Measurements from ENCODE around the gene NEK1.
"Not testable (repeated sequence)": the region's sequence is repeated elsewhere in the genome, so short reads cannot be mapped to it uniquely, and the experiment has no call there.

NEK1 gene

GRCh38 chr4:169603312-169603711 is 9.1 kb downstream of the NEK1 start:
- in situ Hi-C loops (cut with MboI; ENCODE audit: low sequenced_read_pairs) = loop anchor here (25.0 kb wide), 1 partner anchor 434 kb away; the partner anchor contains the start of gene MFAP3L

GRCh38 chr4:169601016-169601771 is 11.2 kb downstream of the NEK1 start:
- in situ Hi-C loops (cut with MboI; ENCODE audit: low sequenced_read_pairs) = loop anchor here (25.0 kb wide), 1 partner anchor 436 kb away; the partner anchor contains the start of gene MFAP3L

GRCh38 chr4:169594560-169595195 is 17.7 kb downstream of the NEK1 start:
- in situ Hi-C loops (cut with MboI; ENCODE audit: low sequenced_read_pairs) = no loop called here

- in situ Hi-C loops (cut with MboI; ENCODE audit: low sequenced_read_pairs) = no loop called here
Observed at GRCh38 chr4:169593050-169593560, 19.3 kb downstream of the NEK1 start.

- in situ Hi-C loops (cut with MboI; ENCODE audit: low sequenced_read_pairs) = no loop called here
Observed at GRCh38 chr4:169583563-169583962, 28.8 kb downstream of the NEK1 start.

- in situ Hi-C loops (cut with MboI; ENCODE audit: low sequenced_read_pairs) = no loop called here
Observed at GRCh38 chr4:169582706-169583105, 29.7 kb downstream of the NEK1 start.

- in situ Hi-C loops (cut with MboI; ENCODE audit: low sequenced_read_pairs) = no loop called here
Observed at GRCh38 chr4:169582203-169582602, 30.2 kb downstream of the NEK1 start.

GRCh38 chr4:169573889-169574288 is 38.5 kb downstream of the NEK1 start:
- in situ Hi-C loops (cut with MboI; ENCODE audit: low sequenced_read_pairs) = no loop called here

GRCh38 chr4:169571435-169571834 is 40.9 kb downstream of the NEK1 start:
- in situ Hi-C loops (cut with MboI; ENCODE audit: low sequenced_read_pairs) = no loop called here

GRCh38 chr4:169571012-169571411 is 41.4 kb downstream of the NEK1 start:
- in situ Hi-C loops (cut with MboI; ENCODE audit: low sequenced_read_pairs) = not testable (repeated sequence)

GRCh38 chr4:169570266-169570665 is 42.1 kb downstream of the NEK1 start:
- in situ Hi-C loops (cut with MboI; ENCODE audit: low sequenced_read_pairs) = not testable (repeated sequence)

- in situ Hi-C loops (cut with MboI; ENCODE audit: low sequenced_read_pairs) = not testable (repeated sequence)
Observed at GRCh38 chr4:169569188-169569587, 43.2 kb downstream of the NEK1 start.

- in situ Hi-C loops (cut with MboI; ENCODE audit: low sequenced_read_pairs) = no loop called here
Observed at GRCh38 chr4:169567916-169568315, 44.5 kb downstream of the NEK1 start.

GRCh38 chr4:169566021-169566818 is 46.2 kb downstream of the NEK1 start:
- in situ Hi-C loops (cut with MboI; ENCODE audit: low sequenced_read_pairs) = no loop called here

GRCh38 chr4:169565606-169566005 is 46.8 kb downstream of the NEK1 start:
- in situ Hi-C loops (cut with MboI; ENCODE audit: low sequenced_read_pairs) = no loop called here

- in situ Hi-C loops (cut with MboI; ENCODE audit: low sequenced_read_pairs) = no loop called here
Observed at GRCh38 chr4:169557061-169557636, 55.2 kb downstream of the NEK1 start.

GRCh38 chr4:169546548-169546947 is 65.8 kb downstream of the NEK1 start:
- in situ Hi-C loops (cut with MboI; ENCODE audit: low sequenced_read_pairs) = not testable (repeated sequence)

GRCh38 chr4:169540774-169541173 is 71.6 kb downstream of the NEK1 start:
- in situ Hi-C loops (cut with MboI; ENCODE audit: low sequenced_read_pairs) = no loop called here

GRCh38 chr4:169530048-169530447 is 82.3 kb downstream of the NEK1 start:
- in situ Hi-C loops (cut with MboI; ENCODE audit: low sequenced_read_pairs) = no loop called here

GRCh38 chr4:169523796-169524195 is 88.6 kb downstream of the NEK1 start:
- in situ Hi-C loops (cut with MboI; ENCODE audit: low sequenced_read_pairs) = no loop called here

GRCh38 chr4:169510617-169511016 is 101.8 kb downstream of the NEK1 start:
- in situ Hi-C loops (cut with MboI; ENCODE audit: low sequenced_read_pairs) = no loop called here

Data from HL-60/S4 treated with retinoic acid at 250 ng/mL for 4 days and 3 days (cell line).